GM12878 (cell line): ENCODE data around the gene EBF3. TPM values are rescaled to one million over a fixed set of nuclear protein-coding genes. Genes with fewer than 3 reads are reported as not detected.

ENCODE experiments used
- ATAC-seq: fragments of 200-7000 bp; cut with Tn5 transposase; 3 replicates; pipeline ENCODE4 v1.9.1; 2020; ENCODE audit warnings: mild to moderate bottlenecking, moderate library complexity
- BruUV-seq: library from RNA; stranded (reverse); fragments of 400-500 nt; replicated peaks from 2 replicates; lab custom pipeline; 2021; lab: Mats Ljungman, UMichigan
- CTCF ChIA-PET: fragments of 300-600 bp; sonication (Branson Sonifier 250); formaldehyde crosslinking; extraction: SDS; loops from one replicate; lab custom pipeline; 2021; ENCODE audit warnings: inconsistent platforms; lab: Yijun Ruan, JAX
- POLR2A ChIA-PET: fragments of 350-600 bp; formaldehyde crosslinking; extraction: SDS; loops from one replicate; lab custom pipeline; 2021; ENCODE audit warnings: inconsistent platforms; lab: Charles Lee
- RAD21 ChIA-PET: fragments of 300-600 bp; sonication (Branson Sonifier 250); formaldehyde crosslinking; loops from one replicate; lab custom pipeline; 2023; ENCODE audit warnings: antibody characterized with exemption; ENCODE audit not compliant: unreplicated experiment; lab: Charles Lee
- SMC1A ChIA-PET: fragments of 300-600 bp; sonication (Branson Sonifier 250); formaldehyde crosslinking; loops from one replicate; lab custom pipeline; 2023; ENCODE audit not compliant: unreplicated experiment, uncharacterized antibody; lab: Charles Lee
- DNase-seq: peaks from one replicate; pipeline ENCODE4 v3.0.0-alpha.2; 2011; ENCODE audit warnings: low read depth, low spot score
- FAIRE-seq: peaks from 3 replicates; lab custom pipeline; 2011; peaks lifted over from hg19 to GRCh38; lab: Jason Lieb, UNC
- H2AFZ ChIP-seq: 2 replicates; pipeline ENCODE4 v1.6.0; 2011; ENCODE audit warnings: low read depth, low read length, control low read depth; ENCODE audit not compliant: control insufficient read depth
- H3K27ac ChIP-seq: 2 replicates; pipeline ENCODE4 v1.5.1; 2011; ENCODE audit warnings: control low read depth; ENCODE audit not compliant: control insufficient read depth, insufficient read depth
- H3K27me3 ChIP-seq, 2 experiments: replicated peaks in 1 of 2; 2 replicates each; pipeline versions ENCODE4 v1.6.0 to v1.6.1; 2011; ENCODE audit warnings: low read length in 1 of 2; ENCODE audit not compliant: control insufficient read depth in 2 of 2, insufficient read depth in 2 of 2
- H3K36me3 ChIP-seq, 2 experiments: 2 replicates each; pipeline ENCODE4 v1.5.1; 2011; ENCODE audit warnings: low read length in 1 of 2; ENCODE audit not compliant: control insufficient read depth in 2 of 2, insufficient read depth in 2 of 2
- H3K4me1 ChIP-seq: 2 replicates; pipeline ENCODE4 v1.6.1; 2011; ENCODE audit warnings: mild to moderate bottlenecking, low read length, moderate library complexity, mixed read lengths; ENCODE audit not compliant: control insufficient read depth, insufficient read depth
- H3K4me2 ChIP-seq: 2 replicates; pipeline ENCODE4 v1.6.0; 2011; ENCODE audit warnings: control low read depth; ENCODE audit not compliant: control insufficient read depth, insufficient read depth
- H3K4me3 ChIP-seq: fragments of 200-600 bp; sonication (generic); 2 replicates; pipeline ENCODE4 v1.5.1; 2016
- H3K79me2 ChIP-seq: 2 replicates; pipeline ENCODE4 v1.6.0; 2011; ENCODE audit warnings: low read length; ENCODE audit not compliant: control insufficient read depth, insufficient read depth
- H3K9ac ChIP-seq: 2 replicates; pipeline ENCODE4 v1.8.0; 2011; ENCODE audit warnings: low read length, control low read depth, mixed read lengths; ENCODE audit not compliant: control insufficient read depth, insufficient read depth
- H3K9me3 ChIP-seq: replicated peaks from 3 replicates; pipeline ENCODE4 v1.5.1; 2011; ENCODE audit warnings: mild to moderate bottlenecking, low read length; ENCODE audit not compliant: control insufficient read depth, insufficient read depth
- H4K20me1 ChIP-seq: 2 replicates; pipeline ENCODE4 v1.6.0; 2011; ENCODE audit not compliant: control insufficient read depth, insufficient read depth
- CHD4 ChIP-seq: fragments of 200-600 bp; sonication (generic); IDR thresholded peaks from 2 replicates; pipeline ENCODE4 v1.6.1; 2016; ENCODE audit warnings: mild to moderate bottlenecking
- EED ChIP-seq: sonication (generic); IDR thresholded peaks from 2 replicates; pipeline ENCODE4 v1.6.1; 2016; ENCODE audit warnings: antibody characterized with exemption, low read depth
- EZH2 ChIP-seq: IDR thresholded peaks from 2 replicates; pipeline ENCODE4 v1.6.1; 2012; ENCODE audit warnings: low read depth, mild to moderate bottlenecking, control low read depth, inconsistent platforms, low read length, borderline replicate concordance; ENCODE audit not compliant: control insufficient read depth
- FOXM1 ChIP-seq: IDR thresholded peaks from 2 replicates; pipeline ENCODE4 v1.6.1; 2012; ENCODE audit warnings: low read depth, mild to moderate bottlenecking, inconsistent platforms, low read length, moderate library complexity
- HCFC1 ChIP-seq: fragments of 150-350 bp; IDR thresholded peaks from 2 replicates; pipeline ENCODE4 v1.6.1; 2014; ENCODE audit warnings: low read length
- KAT2A ChIP-seq: conservative IDR thresholded peaks from 2 replicates; pipeline ENCODE4 v1.6.1; 2011; ENCODE audit warnings: low read depth, low read length; ENCODE audit not compliant: control insufficient read depth
- NFYA ChIP-seq: IDR thresholded peaks from 2 replicates; pipeline ENCODE4 v1.6.1; 2011; ENCODE audit warnings: low read depth, mild to moderate bottlenecking, low read length, improper control_type of control experiment, borderline replicate concordance
- PAX5 ChIP-seq: IDR thresholded peaks from 2 replicates; pipeline ENCODE4 v1.6.1; 2011; ENCODE audit warnings: low read depth, low read length, borderline replicate concordance
- POLR2A ChIP-seq: IDR thresholded peaks from 2 replicates; pipeline ENCODE4 v1.6.1; 2011; ENCODE audit warnings: low read depth, mild to moderate bottlenecking, low read length
- POLR2AphosphoS2 ChIP-seq: IDR thresholded peaks from 2 replicates; pipeline ENCODE4 v1.6.1; 2011; ENCODE audit warnings: low read depth, mild to moderate bottlenecking, low read length, improper control_type of control experiment, moderate library complexity
- ZNF217 ChIP-seq: fragments of 450-650 bp; IDR thresholded peaks from 2 replicates; pipeline ENCODE4 v1.6.1; 2017; ENCODE audit warnings: antibody characterized with exemption, mild to moderate bottlenecking
- WGBS: methylation state at CpG from one replicate; pipeline ENCODE4 v1.1.6; 2016; ENCODE audit warnings: low lambda C conversion rate; ENCODE audit not compliant: insufficient replicate concordance, insufficient coverage; ENCODE audit errors: missing lambda C conversion rate; 5-methylcytosine and 5-hydroxymethylcytosine counted together
- in situ Hi-C: fragments of 300-500 bp; cut with MboI; formaldehyde crosslinking; loops from 9 replicates; pipeline ENCODE4 v1.14.3; 2018; ENCODE audit warnings: mixed read lengths
- intact Hi-C: fragments of 100-400 bp; cut with micrococcal nuclease; formaldehyde crosslinking; loops from one replicate; pipeline ENCODE4 v1.14.2; 2022; ENCODE audit not compliant: unreplicated experiment
- polyA plus RNA-seq, 11 experiments: library from polyadenylated mRNA; depleted of rRNA in 4 of 11; unstranded in 6 of 11; stranded (reverse) in 5 of 11; fragments of >200 nt; fragmentation: Nextera tagmentation in 4 of 11; fragmentation: Illumina TruSeq in 1 of 11; extraction: Ambion mirVana in 4 of 11; extraction: Trizol in 1 of 11; gene quantifications; 1 replicate in 1 of 11; 2 replicates in 10 of 11; pipeline versions ENCODE4 v1.2.1 to v1.2.3, GENCODE V29; 2011 to 2016; ENCODE audit warnings: inconsistent platforms in 2 of 11, missing spikeins in 2 of 11, low read depth in 1 of 11
- total RNA-seq, 4 experiments: library from RNA; depleted of rRNA in 3 of 4; stranded (reverse); fragments of >200 nt in 3 of 4; fragmentation: Illumina TruSeq in 1 of 4; extraction: Trizol in 1 of 4; gene quantifications; 2 replicates each; pipeline versions ENCODE4 v1.2.1 to v1.2.3, GENCODE V29; 2013 to 2021
- TF ChIP-seq, protein P1 (sequence below): fragments of 450-650 bp; formaldehyde crosslinking; IDR thresholded peaks from 2 replicates; pipeline ENCODE4 v1.4.0; 2020; ENCODE audit warnings: mild to moderate bottlenecking, moderate library complexity
- TF ChIP-seq, protein P2 (sequence below): IDR thresholded peaks from 2 replicates; pipeline ENCODE4 v1.6.1; 2011; ENCODE audit warnings: low read depth, mild to moderate bottlenecking, low read length, moderate library complexity, borderline replicate concordance; ENCODE audit errors: extremely low read depth
- TF ChIP-seq, protein P3 (sequence below): IDR thresholded peaks from 2 replicates; pipeline ENCODE4 v1.6.1; 2012; ENCODE audit warnings: mild to moderate bottlenecking, low read depth, low read length
- TF ChIP-seq, protein P4 (sequence below): fragments of 450-650 bp; IDR thresholded peaks from 2 replicates; pipeline ENCODE4 v1.6.1; 2016; ENCODE audit warnings: mild to moderate bottlenecking

EBF3 gene
- total and polyA plus RNA-seq, 10 of the 15 experiments (the other 5 are each of a cell fraction or from before 2014, with no cell fraction given): not detected

DNA sequence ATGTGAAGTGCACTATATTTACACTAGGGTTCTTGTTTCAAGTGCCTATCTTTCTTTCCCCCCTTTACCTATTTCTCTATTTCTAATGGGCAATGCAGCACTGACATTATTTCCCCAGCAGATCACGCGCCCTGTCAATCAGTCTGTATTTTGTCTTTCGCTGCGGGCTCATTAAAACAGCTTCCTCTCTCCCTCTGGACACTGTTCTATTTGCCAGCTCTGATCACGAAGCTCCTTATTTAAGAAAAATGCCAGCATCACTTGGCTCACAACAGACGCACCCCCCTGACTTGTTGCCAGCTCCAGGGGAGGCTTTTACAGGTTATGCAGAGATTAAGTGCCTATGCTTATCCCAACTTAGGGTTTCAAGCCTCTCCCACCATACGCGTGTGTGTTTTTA is 78.5 kb downstream of the EBF3 start:
- in situ Hi-C loops: no loop called here
- no peak for ATAC-seq
- Histone ChIP-seq H3K9ac (no peak overlapping the region), H4K20me1 (no peaks in the 10 kb centered on the region), H3K4me3 (no peak overlapping the region), H3K27me3 (no peaks in the 10 kb centered on the region), H2AFZ (no peak overlapping the region), H3K27ac (no peak overlapping the region), H3K79me2 (no peaks in the 10 kb centered on the region), H3K9me3 (no peaks in the 10 kb centered on the region), H3K4me2 (no peak overlapping the region), H3K36me3 (no peaks in the 10 kb centered on the region), H3K4me1 (no peaks in the 10 kb centered on the region)
- no peak for FAIRE-seq
- 71% methylated on average over 8 of the region's 8 CpGs for WGBS
- POLR2A ChIA-PET: no interaction called here
- DNase-seq: no peak
- CTCF ChIA-PET: no interaction called here
- intact Hi-C loops: loop anchor here (5.0 kb wide), 2 partner anchors 222 to 242 kb away; no protein-coding TSS in a partner anchor
- BruUV-seq: no TSS peak
- RAD21 ChIA-PET: no interaction called here
- no peak for TF ChIP-seq EED
- TF ChIP-seq FOXM1: no peak
- TF ChIP-seq, protein P1, sequence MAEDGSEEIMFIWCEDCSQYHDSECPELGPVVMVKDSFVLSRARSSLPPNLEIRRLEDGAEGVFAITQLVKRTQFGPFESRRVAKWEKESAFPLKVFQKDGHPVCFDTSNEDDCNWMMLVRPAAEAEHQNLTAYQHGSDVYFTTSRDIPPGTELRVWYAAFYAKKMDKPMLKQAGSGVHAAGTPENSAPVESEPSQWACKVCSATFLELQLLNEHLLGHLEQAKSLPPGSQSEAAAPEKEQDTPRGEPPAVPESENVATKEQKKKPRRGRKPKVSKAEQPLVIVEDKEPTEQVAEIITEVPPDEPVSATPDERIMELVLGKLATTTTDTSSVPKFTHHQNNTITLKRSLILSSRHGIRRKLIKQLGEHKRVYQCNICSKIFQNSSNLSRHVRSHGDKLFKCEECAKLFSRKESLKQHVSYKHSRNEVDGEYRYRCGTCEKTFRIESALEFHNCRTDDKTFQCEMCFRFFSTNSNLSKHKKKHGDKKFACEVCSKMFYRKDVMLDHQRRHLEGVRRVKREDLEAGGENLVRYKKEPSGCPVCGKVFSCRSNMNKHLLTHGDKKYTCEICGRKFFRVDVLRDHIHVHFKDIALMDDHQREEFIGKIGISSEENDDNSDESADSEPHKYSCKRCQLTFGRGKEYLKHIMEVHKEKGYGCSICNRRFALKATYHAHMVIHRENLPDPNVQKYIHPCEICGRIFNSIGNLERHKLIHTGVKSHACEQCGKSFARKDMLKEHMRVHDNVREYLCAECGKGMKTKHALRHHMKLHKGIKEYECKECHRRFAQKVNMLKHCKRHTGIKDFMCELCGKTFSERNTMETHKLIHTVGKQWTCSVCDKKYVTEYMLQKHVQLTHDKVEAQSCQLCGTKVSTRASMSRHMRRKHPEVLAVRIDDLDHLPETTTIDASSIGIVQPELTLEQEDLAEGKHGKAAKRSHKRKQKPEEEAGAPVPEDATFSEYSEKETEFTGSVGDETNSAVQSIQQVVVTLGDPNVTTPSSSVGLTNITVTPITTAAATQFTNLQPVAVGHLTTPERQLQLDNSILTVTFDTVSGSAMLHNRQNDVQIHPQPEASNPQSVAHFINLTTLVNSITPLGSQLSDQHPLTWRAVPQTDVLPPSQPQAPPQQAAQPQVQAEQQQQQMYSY: no peak
- TF ChIP-seq, protein P2, sequence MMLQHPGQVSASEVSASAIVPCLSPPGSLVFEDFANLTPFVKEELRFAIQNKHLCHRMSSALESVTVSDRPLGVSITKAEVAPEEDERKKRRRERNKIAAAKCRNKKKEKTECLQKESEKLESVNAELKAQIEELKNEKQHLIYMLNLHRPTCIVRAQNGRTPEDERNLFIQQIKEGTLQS: no peak
- no peak for TF ChIP-seq EZH2
- no peak for TF ChIP-seq HCFC1
- TF ChIP-seq CHD4: no peak
- TF ChIP-seq, protein P3, sequence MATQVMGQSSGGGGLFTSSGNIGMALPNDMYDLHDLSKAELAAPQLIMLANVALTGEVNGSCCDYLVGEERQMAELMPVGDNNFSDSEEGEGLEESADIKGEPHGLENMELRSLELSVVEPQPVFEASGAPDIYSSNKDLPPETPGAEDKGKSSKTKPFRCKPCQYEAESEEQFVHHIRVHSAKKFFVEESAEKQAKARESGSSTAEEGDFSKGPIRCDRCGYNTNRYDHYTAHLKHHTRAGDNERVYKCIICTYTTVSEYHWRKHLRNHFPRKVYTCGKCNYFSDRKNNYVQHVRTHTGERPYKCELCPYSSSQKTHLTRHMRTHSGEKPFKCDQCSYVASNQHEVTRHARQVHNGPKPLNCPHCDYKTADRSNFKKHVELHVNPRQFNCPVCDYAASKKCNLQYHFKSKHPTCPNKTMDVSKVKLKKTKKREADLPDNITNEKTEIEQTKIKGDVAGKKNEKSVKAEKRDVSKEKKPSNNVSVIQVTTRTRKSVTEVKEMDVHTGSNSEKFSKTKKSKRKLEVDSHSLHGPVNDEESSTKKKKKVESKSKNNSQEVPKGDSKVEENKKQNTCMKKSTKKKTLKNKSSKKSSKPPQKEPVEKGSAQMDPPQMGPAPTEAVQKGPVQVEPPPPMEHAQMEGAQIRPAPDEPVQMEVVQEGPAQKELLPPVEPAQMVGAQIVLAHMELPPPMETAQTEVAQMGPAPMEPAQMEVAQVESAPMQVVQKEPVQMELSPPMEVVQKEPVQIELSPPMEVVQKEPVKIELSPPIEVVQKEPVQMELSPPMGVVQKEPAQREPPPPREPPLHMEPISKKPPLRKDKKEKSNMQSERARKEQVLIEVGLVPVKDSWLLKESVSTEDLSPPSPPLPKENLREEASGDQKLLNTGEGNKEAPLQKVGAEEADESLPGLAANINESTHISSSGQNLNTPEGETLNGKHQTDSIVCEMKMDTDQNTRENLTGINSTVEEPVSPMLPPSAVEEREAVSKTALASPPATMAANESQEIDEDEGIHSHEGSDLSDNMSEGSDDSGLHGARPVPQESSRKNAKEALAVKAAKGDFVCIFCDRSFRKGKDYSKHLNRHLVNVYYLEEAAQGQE: no peak
- TF ChIP-seq PAX5: no peak
- no peak for TF ChIP-seq ZNF217
- no peak for TF ChIP-seq NFYA
- no peak for TF ChIP-seq POLR2AphosphoS2
- TF ChIP-seq, protein P4, sequence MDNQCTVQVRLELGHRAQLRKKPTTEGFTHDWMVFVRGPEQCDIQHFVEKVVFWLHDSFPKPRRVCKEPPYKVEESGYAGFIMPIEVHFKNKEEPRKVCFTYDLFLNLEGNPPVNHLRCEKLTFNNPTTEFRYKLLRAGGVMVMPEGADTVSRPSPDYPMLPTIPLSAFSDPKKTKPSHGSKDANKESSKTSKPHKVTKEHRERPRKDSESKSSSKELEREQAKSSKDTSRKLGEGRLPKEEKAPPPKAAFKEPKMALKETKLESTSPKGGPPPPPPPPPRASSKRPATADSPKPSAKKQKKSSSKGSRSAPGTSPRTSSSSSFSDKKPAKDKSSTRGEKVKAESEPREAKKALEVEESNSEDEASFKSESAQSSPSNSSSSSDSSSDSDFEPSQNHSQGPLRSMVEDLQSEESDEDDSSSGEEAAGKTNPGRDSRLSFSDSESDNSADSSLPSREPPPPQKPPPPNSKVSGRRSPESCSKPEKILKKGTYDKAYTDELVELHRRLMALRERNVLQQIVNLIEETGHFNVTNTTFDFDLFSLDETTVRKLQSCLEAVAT: no peak
- no peak for TF ChIP-seq POLR2A
- no peak for TF ChIP-seq KAT2A
- SMC1A ChIA-PET: no interaction called here
